ENCODE measurements around the gene ADAT2. TPM values are rescaled to one million over a fixed set of nuclear protein-coding genes. Genes with fewer than 3 reads are reported as not detected.

ADAT2 gene
- total and polyA plus RNA-seq, 2 donors (not counting 1 experiment from before 2014, with no cell fraction given), result 13.6 to 16.0 TPM

GRCh38 chr6:143396497-143397226, 53.8 kb downstream of the ADAT2 start:
- no peak for ATAC-seq (ENCODE audit: low read depth)
- H3K27ac Mint-ChIP-seq, result no peak overlapping the region
- no peaks in the 10 kb centered on the region for H3K36me3 ChIP-seq (replicated peaks in 1 of 2; ENCODE audit: control extremely low read depth in 1 of 2, control insufficient read depth in 1 of 2, extremely low read depth in 1 of 2, insufficient read depth in 2 of 2, low read length in 1 of 2)
- H2AFZ ChIP-seq (ENCODE audit: insufficient read depth, low read depth, low read length, poor library complexity, severe bottlenecking), result no peak overlapping the region
- POLR2A ChIA-PET, result no interaction called here
- H3K9me3 Mint-ChIP-seq (ENCODE audit: insufficient read depth), result no peaks in the 10 kb centered on the region
- H3K4me3 Mint-ChIP-seq, result no peak overlapping the region
- no peak for DNase-seq
- H3K4me2 ChIP-seq (replicated peaks; ENCODE audit: low read depth, low read length, poor library complexity, severe bottlenecking), result no peak overlapping the region
- CTCF ChIA-PET, result interaction anchor here (1.0 kb wide), 1 partner anchor 11 kb away, joined by 3 read pairs; no protein-coding TSS in a partner anchor
- H3K4me1 ChIP-seq (ENCODE audit: control insufficient read depth in 2 of 2, insufficient read depth in 2 of 2, low read length in 2 of 2), result peaks cover 0 to 2% of the 10 kb centered on the region in 2 donors
- TF ChIP-seq, protein P1, sequence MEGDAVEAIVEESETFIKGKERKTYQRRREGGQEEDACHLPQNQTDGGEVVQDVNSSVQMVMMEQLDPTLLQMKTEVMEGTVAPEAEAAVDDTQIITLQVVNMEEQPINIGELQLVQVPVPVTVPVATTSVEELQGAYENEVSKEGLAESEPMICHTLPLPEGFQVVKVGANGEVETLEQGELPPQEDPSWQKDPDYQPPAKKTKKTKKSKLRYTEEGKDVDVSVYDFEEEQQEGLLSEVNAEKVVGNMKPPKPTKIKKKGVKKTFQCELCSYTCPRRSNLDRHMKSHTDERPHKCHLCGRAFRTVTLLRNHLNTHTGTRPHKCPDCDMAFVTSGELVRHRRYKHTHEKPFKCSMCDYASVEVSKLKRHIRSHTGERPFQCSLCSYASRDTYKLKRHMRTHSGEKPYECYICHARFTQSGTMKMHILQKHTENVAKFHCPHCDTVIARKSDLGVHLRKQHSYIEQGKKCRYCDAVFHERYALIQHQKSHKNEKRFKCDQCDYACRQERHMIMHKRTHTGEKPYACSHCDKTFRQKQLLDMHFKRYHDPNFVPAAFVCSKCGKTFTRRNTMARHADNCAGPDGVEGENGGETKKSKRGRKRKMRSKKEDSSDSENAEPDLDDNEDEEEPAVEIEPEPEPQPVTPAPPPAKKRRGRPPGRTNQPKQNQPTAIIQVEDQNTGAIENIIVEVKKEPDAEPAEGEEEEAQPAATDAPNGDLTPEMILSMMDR (IDR thresholded peaks at IDR 0.05), result no peak
- no peak for TF ChIP-seq EZH2 (IDR thresholded peaks at IDR 0.05; ENCODE audit: borderline replicate concordance, insufficient read depth, low read depth, low read length, poor library complexity, severe bottlenecking)
- H3K9ac ChIP-seq (ENCODE audit: low read length), result no peak overlapping the region
- H4K20me1 ChIP-seq (ENCODE audit: control insufficient read depth, insufficient read depth, low read length, poor library complexity, severe bottlenecking), result no peaks in the 10 kb centered on the region
- intact Hi-C loops (cut with micrococcal nuclease), result no loop called here
- H3K27me3 ChIP-seq (replicated peaks in 1 of 4; ENCODE audit: control extremely low read depth in 1 of 4, control insufficient read depth in 3 of 4, insufficient read depth in 4 of 4, low read length in 3 of 4), result no peaks in the 10 kb centered on the region
- no peaks in the 10 kb centered on the region for H3K79me2 ChIP-seq (ENCODE audit: control insufficient read depth, insufficient read depth, low read length)
- H3K27me3 Mint-ChIP-seq, result peaks cover 6% of the 10 kb centered on the region
- no peak overlapping the region for H3K27ac ChIP-seq (ENCODE audit: low read length in 2 of 2)
- no peaks in the 10 kb centered on the region for H3K9me3 ChIP-seq (ENCODE audit: control extremely low read depth in 1 of 3, control insufficient read depth in 2 of 3, insufficient read depth in 1 of 3, low read length in 2 of 3)
- WGBS (ENCODE audit: insufficient coverage), result 89% methylated on average over 8 of the region's 10 CpGs
- H3K4me3 ChIP-seq (ENCODE audit: control extremely low read depth in 1 of 5, extremely low read depth in 1 of 5, insufficient read depth in 1 of 5, low read depth in 2 of 5, low read length in 4 of 5), result no peak overlapping the region
- H3K4me1 Mint-ChIP-seq, result peaks cover 14% of the 10 kb centered on the region

- no peaks in the 10 kb centered on the region for H3K79me2 ChIP-seq (ENCODE audit: control insufficient read depth, insufficient read depth, low read length)
- no peak overlapping the region for H3K4me3 Mint-ChIP-seq
- ChIA-PET CTCF (interaction anchor here (1.0 kb wide), 1 partner anchor 10 kb away, joined by 3 read pairs; no protein-coding TSS in a partner anchor), POLR2A (no interaction called here)
- H3K27ac Mint-ChIP-seq, result no peak overlapping the region
- peaks cover 9% of the 10 kb centered on the region for H3K4me1 Mint-ChIP-seq
- H3K36me3 ChIP-seq (replicated peaks in 1 of 2; ENCODE audit: control extremely low read depth in 1 of 2, control insufficient read depth in 1 of 2, extremely low read depth in 1 of 2, insufficient read depth in 2 of 2, low read length in 1 of 2), result no peaks in the 10 kb centered on the region
- DNase-seq (no peak), ATAC-seq (ENCODE audit: low read depth) (no peak)
- WGBS (ENCODE audit: insufficient coverage), result 94% methylated on average over 5 of the region's 5 CpGs
- intact Hi-C loops (cut with micrococcal nuclease), result no loop called here
- no peak overlapping the region for H3K4me3 ChIP-seq (ENCODE audit: control extremely low read depth in 1 of 5, extremely low read depth in 1 of 5, insufficient read depth in 1 of 5, low read depth in 2 of 5, low read length in 4 of 5)
- H3K9me3 Mint-ChIP-seq (ENCODE audit: insufficient read depth), result no peaks in the 10 kb centered on the region
- H4K20me1 ChIP-seq (ENCODE audit: control insufficient read depth, insufficient read depth, low read length, poor library complexity, severe bottlenecking), result no peaks in the 10 kb centered on the region
- no peaks in the 10 kb centered on the region for H3K27me3 ChIP-seq (replicated peaks in 1 of 4; ENCODE audit: control extremely low read depth in 1 of 4, control insufficient read depth in 3 of 4, insufficient read depth in 4 of 4, low read length in 3 of 4)
- no peak overlapping the region for H3K27ac ChIP-seq (ENCODE audit: low read length in 2 of 2)
- peaks cover 0 to 2% of the 10 kb centered on the region in 2 donors for H3K4me1 ChIP-seq (ENCODE audit: control insufficient read depth in 2 of 2, insufficient read depth in 2 of 2, low read length in 2 of 2)
- H3K9ac ChIP-seq (ENCODE audit: low read length), result no peak overlapping the region
- peaks cover 6% of the 10 kb centered on the region for H3K27me3 Mint-ChIP-seq
- no peak overlapping the region for H2AFZ ChIP-seq (ENCODE audit: insufficient read depth, low read depth, low read length, poor library complexity, severe bottlenecking)
- no peak overlapping the region for H3K4me2 ChIP-seq (replicated peaks; ENCODE audit: low read depth, low read length, poor library complexity, severe bottlenecking)
- no peaks in the 10 kb centered on the region for H3K9me3 ChIP-seq (ENCODE audit: control extremely low read depth in 1 of 3, control insufficient read depth in 2 of 3, insufficient read depth in 1 of 3, low read length in 2 of 3)
- TF ChIP-seq, protein P1 (IDR thresholded peaks at IDR 0.05), result no peak
- TF ChIP-seq EZH2 (IDR thresholded peaks at IDR 0.05; ENCODE audit: borderline replicate concordance, insufficient read depth, low read depth, low read length, poor library complexity, severe bottlenecking), result no peak
Measured at GRCh38 chr6:143395699-143396098, 54.8 kb downstream of the ADAT2 start.

All from B cell (primary cell).